ENCODE measurements around the gene KDM1A. TPM values are rescaled to one million over a fixed set of nuclear protein-coding genes. Genes with fewer than 3 reads are reported as not detected.

The KDM1A gene
- total RNA-seq, 1 donor from 2014 or later = 89.9 TPM

DNA sequence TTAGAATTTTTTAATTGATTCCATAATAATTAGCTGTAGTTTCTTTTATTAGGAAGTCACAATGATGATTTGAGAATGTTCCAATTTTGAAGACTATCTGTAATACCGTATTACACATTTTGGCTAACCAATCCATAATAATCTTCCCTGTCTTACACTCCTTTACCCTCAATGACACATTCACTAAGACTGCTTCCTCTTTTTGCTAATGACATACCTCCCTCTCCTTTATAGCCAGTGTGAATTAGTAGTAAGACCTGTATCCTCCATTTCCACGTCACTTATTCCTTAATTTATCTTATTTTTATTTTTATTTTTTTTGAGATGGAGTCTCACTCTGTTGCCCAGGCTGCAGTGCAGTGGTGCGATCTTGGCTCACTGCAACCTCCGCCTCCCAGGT lies 10.1 kb downstream of the KDM1A start:
- TF ChIP-seq, protein P1, sequence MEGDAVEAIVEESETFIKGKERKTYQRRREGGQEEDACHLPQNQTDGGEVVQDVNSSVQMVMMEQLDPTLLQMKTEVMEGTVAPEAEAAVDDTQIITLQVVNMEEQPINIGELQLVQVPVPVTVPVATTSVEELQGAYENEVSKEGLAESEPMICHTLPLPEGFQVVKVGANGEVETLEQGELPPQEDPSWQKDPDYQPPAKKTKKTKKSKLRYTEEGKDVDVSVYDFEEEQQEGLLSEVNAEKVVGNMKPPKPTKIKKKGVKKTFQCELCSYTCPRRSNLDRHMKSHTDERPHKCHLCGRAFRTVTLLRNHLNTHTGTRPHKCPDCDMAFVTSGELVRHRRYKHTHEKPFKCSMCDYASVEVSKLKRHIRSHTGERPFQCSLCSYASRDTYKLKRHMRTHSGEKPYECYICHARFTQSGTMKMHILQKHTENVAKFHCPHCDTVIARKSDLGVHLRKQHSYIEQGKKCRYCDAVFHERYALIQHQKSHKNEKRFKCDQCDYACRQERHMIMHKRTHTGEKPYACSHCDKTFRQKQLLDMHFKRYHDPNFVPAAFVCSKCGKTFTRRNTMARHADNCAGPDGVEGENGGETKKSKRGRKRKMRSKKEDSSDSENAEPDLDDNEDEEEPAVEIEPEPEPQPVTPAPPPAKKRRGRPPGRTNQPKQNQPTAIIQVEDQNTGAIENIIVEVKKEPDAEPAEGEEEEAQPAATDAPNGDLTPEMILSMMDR (IDR thresholded peaks at IDR 0.05) = no peak
- Mint-ChIP-seq H3K27me3 (ENCODE audit: low read depth) (no peaks in the 10 kb centered on the region), H3K9me3 (ENCODE audit: low read depth) (no peaks in the 10 kb centered on the region), H3K27ac (ENCODE audit: unreplicated experiment) (no peak overlapping the region), H3K4me1 (ENCODE audit: low read depth) (peaks cover 45% of the 10 kb centered on the region), H3K4me3 (ENCODE audit: unreplicated experiment) (no peak overlapping the region), H3K36me3 (ENCODE audit: low read depth) (peaks cover 2% of the 10 kb centered on the region)
- no peak for DNase-seq (ENCODE audit: low spot score)

DNA sequence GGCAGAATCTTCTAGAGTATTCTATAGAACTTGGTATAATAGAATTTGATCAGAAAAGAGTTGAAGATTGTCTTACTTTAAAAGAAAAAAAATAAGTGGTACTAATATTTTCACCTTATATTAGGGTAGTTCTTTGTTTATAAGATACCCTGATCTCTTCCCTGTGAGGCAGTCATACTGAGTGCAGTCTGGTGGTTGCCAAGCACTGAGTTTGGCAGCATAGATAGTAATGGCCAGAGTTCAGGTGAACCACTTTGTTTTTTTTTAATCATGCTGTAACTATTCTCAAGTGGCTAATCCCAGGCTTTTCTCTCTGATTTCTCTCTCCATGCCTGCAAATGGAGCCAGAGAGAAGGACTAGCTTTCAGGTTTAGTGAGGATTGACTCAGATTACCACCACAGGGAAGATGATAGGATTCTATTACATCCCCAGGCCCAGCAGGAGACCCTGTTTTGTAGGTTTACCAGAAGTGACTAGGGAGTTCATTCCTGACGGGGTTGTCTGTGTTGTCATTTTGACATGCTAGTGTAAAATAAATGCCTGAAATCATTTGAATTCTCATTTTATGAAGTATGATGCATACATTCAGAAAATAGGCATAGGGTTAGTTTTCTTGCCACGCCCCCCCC lies 16.7 kb downstream of the KDM1A start:
- no peak for DNase-seq (ENCODE audit: low spot score)
- H3K36me3 Mint-ChIP-seq (ENCODE audit: low read depth) = peaks cover 2% of the 10 kb centered on the region
- H3K27me3 Mint-ChIP-seq (ENCODE audit: low read depth) = no peaks in the 10 kb centered on the region
- peaks cover 60% of the 10 kb centered on the region for H3K4me1 Mint-ChIP-seq (ENCODE audit: low read depth)
- no peaks in the 10 kb centered on the region for H3K9me3 Mint-ChIP-seq (ENCODE audit: low read depth)
- H3K27ac Mint-ChIP-seq (ENCODE audit: unreplicated experiment) = peak overlapping the region; percentile 62
- TF ChIP-seq, protein P1 (IDR thresholded peaks at IDR 0.05) = no peak
- H3K4me3 Mint-ChIP-seq (ENCODE audit: unreplicated experiment) = no peak overlapping the region

DNA sequence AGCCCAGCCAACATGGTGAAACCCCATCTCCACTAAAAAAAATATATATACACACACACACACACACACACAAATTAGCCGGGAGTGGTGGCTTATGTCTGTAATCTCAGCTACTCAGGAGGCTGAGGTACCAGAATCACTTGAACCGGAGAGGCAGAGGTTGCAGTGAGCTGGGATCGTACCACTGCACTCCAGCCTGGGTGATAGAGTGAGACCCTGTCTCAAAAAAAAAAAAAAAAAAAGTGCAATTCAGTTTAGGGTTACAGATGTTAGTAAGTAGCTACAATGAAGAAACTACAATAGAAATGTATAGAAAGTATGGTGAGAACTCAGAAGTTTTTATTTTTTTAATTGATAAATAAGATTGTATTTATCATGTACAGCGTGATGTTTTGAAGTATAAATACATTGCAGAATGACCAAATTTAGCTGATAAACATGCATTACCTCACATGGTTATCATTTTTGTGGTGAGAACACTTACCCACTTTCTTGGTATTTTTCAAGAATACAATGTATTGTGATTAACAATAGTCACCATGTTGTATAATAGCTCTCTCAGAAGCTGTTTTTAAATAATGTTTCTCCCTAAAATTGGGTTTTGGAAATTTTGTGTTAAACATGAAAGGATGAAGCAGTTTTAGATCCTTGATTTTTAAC lies 17.9 kb downstream of the KDM1A start:
- TF ChIP-seq, protein P1 (IDR thresholded peaks at IDR 0.05) = no peak
- Mint-ChIP-seq H3K9me3 (ENCODE audit: low read depth) (no peaks in the 10 kb centered on the region), H3K4me3 (ENCODE audit: unreplicated experiment) (no peak overlapping the region), H3K4me1 (ENCODE audit: low read depth) (peaks cover 59% of the 10 kb centered on the region), H3K36me3 (ENCODE audit: low read depth) (peaks cover 2% of the 10 kb centered on the region), H3K27me3 (ENCODE audit: low read depth) (no peaks in the 10 kb centered on the region), H3K27ac (ENCODE audit: unreplicated experiment) (no peak overlapping the region)
- DNase-seq (ENCODE audit: low spot score) = no peak

DNA sequence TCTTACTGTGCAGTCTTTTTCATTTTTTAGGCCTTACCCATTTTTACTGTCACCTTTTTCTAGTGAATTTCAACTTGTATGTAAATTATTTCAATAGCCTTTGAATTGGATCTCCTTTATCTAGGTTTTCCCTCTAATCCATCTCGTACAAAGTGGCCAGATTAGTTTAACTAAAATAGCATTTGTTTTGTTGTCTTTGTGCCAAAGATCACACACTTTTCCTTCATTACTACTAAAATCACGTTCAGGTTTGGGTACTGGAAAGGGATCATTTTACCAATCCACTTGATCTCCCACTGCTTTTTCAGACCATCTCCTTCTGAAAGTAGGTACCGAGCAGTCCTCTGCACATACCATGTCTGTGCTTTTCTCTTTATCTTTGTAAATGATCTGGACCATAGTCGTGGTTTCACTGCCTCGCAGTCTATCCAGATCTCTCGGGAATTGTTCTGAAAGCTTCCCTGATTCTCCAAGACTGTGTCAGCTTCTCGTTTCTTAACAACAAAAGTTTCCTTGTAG lies 20.1 kb downstream of the KDM1A start:
- Mint-ChIP-seq H3K4me3 (ENCODE audit: unreplicated experiment) (no peak overlapping the region), H3K27me3 (ENCODE audit: low read depth) (no peaks in the 10 kb centered on the region), H3K9me3 (ENCODE audit: low read depth) (no peaks in the 10 kb centered on the region), H3K4me1 (ENCODE audit: low read depth) (peaks cover 53% of the 10 kb centered on the region), H3K27ac (ENCODE audit: unreplicated experiment) (peak overlapping the region; percentile 69), H3K36me3 (ENCODE audit: low read depth) (no peaks in the 10 kb centered on the region)
- TF ChIP-seq, protein P1 (IDR thresholded peaks at IDR 0.05) = no peak
- DNase-seq (ENCODE audit: low spot score) = no peak

DNA sequence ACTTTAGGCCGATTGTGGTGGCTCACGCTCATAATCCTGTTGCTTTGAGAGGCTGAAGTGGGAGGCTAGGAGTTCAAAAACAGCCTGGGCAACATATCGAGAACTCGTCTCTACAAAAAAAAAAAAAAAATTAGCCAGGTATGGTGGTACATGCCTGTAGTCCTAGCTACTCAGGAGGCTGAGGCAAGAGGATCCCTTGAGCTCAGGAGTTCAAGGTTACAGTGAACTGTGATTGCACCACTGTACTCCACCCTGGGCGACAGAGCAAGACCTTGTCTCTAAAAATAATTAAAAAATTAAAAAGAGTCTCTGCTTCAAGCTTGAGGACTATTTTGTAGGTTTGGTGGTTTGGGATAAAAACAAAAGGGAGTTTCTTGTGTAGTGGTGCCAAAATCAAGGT lies 21.2 kb downstream of the KDM1A start:
- DNase-seq (ENCODE audit: low spot score) = no peak
- no peak overlapping the region for H3K4me3 Mint-ChIP-seq (ENCODE audit: unreplicated experiment)
- H3K27ac Mint-ChIP-seq (ENCODE audit: unreplicated experiment) = peak overlapping the region; percentile 43
- H3K4me1 Mint-ChIP-seq (ENCODE audit: low read depth) = peaks cover 56% of the 10 kb centered on the region
- no peaks in the 10 kb centered on the region for H3K27me3 Mint-ChIP-seq (ENCODE audit: low read depth)
- no peaks in the 10 kb centered on the region for H3K36me3 Mint-ChIP-seq (ENCODE audit: low read depth)
- no peaks in the 10 kb centered on the region for H3K9me3 Mint-ChIP-seq (ENCODE audit: low read depth)
- TF ChIP-seq, protein P1 (IDR thresholded peaks at IDR 0.05) = no peak
